ENCODE measurements around the gene UBE2D2.

The UBE2D2 gene

GRCh38 chr5:139649082-139649991 lies 88.2 kb downstream of the UBE2D2 start:
- DNase-seq: no peak

GRCh38 chr5:139650031-139650688 lies 89.0 kb downstream of the UBE2D2 start:
- no peak for DNase-seq

GRCh38 chr5:139650689-139651042 lies 89.5 kb downstream of the UBE2D2 start:
- DNase-seq: no peak

GRCh38 chr5:139651043-139651834 lies 90.1 kb downstream of the UBE2D2 start:
- no peak for DNase-seq

- peak; percentile 53 for DNase-seq
These were observed 91.0 kb downstream of the UBE2D2 start for GRCh38 chr5:139651853-139652787.

- DNase-seq: no peak
These were observed 91.7 kb downstream of the UBE2D2 start for GRCh38 chr5:139652788-139653241.

- no peak for DNase-seq
These were observed 92.5 kb downstream of the UBE2D2 start for GRCh38 chr5:139653616-139654015.

- no peak for DNase-seq
These were observed 93.3 kb downstream of the UBE2D2 start for GRCh38 chr5:139654464-139654863.

GRCh38 chr5:139654871-139655491 lies 93.8 kb downstream of the UBE2D2 start:
- no peak for DNase-seq

- no peak for DNase-seq
These were observed 94.7 kb downstream of the UBE2D2 start for GRCh38 chr5:139655727-139656271.

- DNase-seq: no peak
These were observed 96.5 kb downstream of the UBE2D2 start for GRCh38 chr5:139657363-139658321.

- no peak for DNase-seq
These were observed 97.4 kb downstream of the UBE2D2 start for GRCh38 chr5:139658501-139658927.

- DNase-seq: peak; percentile 58
These were observed 98.0 kb downstream of the UBE2D2 start for GRCh38 chr5:139658928-139659667.

- DNase-seq: no peak
These were observed 98.6 kb downstream of the UBE2D2 start for GRCh38 chr5:139659695-139660101.

- peak; percentile 55 for DNase-seq
These were observed 99.2 kb downstream of the UBE2D2 start for GRCh38 chr5:139660105-139660922.

GRCh38 chr5:139660923-139661814 lies 100.0 kb downstream of the UBE2D2 start:
- DNase-seq: peak; percentile 90

GRCh38 chr5:139662617-139663016 lies 101.5 kb downstream of the UBE2D2 start:
- no peak for DNase-seq
